Neural cell (in vitro differentiated cells): ENCODE measurements around the gene BPIFB4. TPM values are rescaled to one million over a fixed set of nuclear protein-coding genes. Genes with fewer than 3 reads are reported as not detected.

Source experiments
- H2AFZ ChIP-seq: fragments of 200-600, 300-800 bp; sonication (generic), shearing (Covaris generic); 2 replicates; pipeline ENCODE4 v1.6.0; 2014; ENCODE audit warnings: low read depth, mild to moderate bottlenecking, antibody characterized with exemption, low read length, moderate library complexity
- H3F3A ChIP-seq: fragments of 200-600 bp; shearing (Covaris generic); 2 replicates; pipeline ENCODE4 v1.6.1; 2016; ENCODE audit warnings: mild to moderate bottlenecking, moderate library complexity, mixed read lengths, antibody characterized with exemption, low read length; ENCODE audit not compliant: insufficient read depth, poor library complexity, severe bottlenecking
- H3K27ac ChIP-seq: fragments of 200-600, 300-800 bp; sonication (generic), shearing (Covaris generic); 2 replicates; pipeline ENCODE4 v1.5.1; 2014; ENCODE audit warnings: mild to moderate bottlenecking, low read length, moderate library complexity
- H3K27me3 ChIP-seq: fragments of 300-800, 200-600 bp; sonication (generic), shearing (Covaris generic); 2 replicates; pipeline ENCODE4 v1.6.0; 2014; ENCODE audit warnings: mild to moderate bottlenecking, low read depth, low read length, moderate library complexity; ENCODE audit not compliant: insufficient read depth
- H3K36me3 ChIP-seq: fragments of 300-800, 200-600 bp; sonication (generic), shearing (Covaris generic); 2 replicates; pipeline ENCODE4 v1.5.1; 2014; ENCODE audit warnings: mild to moderate bottlenecking, antibody characterized with exemption, low read length, moderate library complexity; ENCODE audit not compliant: insufficient read depth
- H3K4me2 ChIP-seq: fragments of 300-800, 200-600 bp; sonication (generic), shearing (Covaris generic); 2 replicates; pipeline ENCODE4 v1.6.0; 2014; ENCODE audit warnings: mild to moderate bottlenecking, low read length
- H3K4me3 ChIP-seq: fragments of 300-800, 200-600 bp; sonication (generic), shearing (Covaris generic); 2 replicates; pipeline ENCODE4 v1.5.1; 2014; ENCODE audit warnings: mild to moderate bottlenecking, low read length, moderate library complexity
- H3K79me2 ChIP-seq: fragments of 200-600 bp; shearing (Covaris generic); replicated peaks from 2 replicates; pipeline ENCODE4 v1.6.0; 2014; ENCODE audit warnings: mild to moderate bottlenecking, low read length, moderate library complexity; ENCODE audit not compliant: insufficient read depth
- H3K9ac ChIP-seq: fragments of 300-800, 200-600 bp; sonication (generic), shearing (Covaris generic); 2 replicates; pipeline ENCODE4 v1.6.1; 2016; ENCODE audit warnings: mild to moderate bottlenecking, low read length, mixed read lengths
- H3K9me2 ChIP-seq: fragments of 200-600 bp; shearing (Covaris generic); 2 replicates; pipeline ENCODE4 v1.6.1; 2016; ENCODE audit warnings: mild to moderate bottlenecking, low read length, mixed read lengths; ENCODE audit not compliant: insufficient read depth
- H3K9me3 ChIP-seq: fragments of 200-600, 300-800 bp; sonication (generic), shearing (Covaris generic); 2 replicates; pipeline ENCODE4 v1.6.1; 2016; ENCODE audit warnings: mild to moderate bottlenecking, mixed run types, low read length, moderate library complexity, mixed read lengths
- H4K20me1 ChIP-seq: fragments of 200-600 bp; shearing (Covaris generic); 2 replicates; pipeline ENCODE4 v1.6.1; 2016; ENCODE audit warnings: mild to moderate bottlenecking, mixed run types; ENCODE audit not compliant: insufficient read depth
- CTCF ChIP-seq: fragments of 450-650 bp; IDR thresholded peaks from 2 replicates; pipeline ENCODE4 v1.5.1; 2014; ENCODE audit warnings: antibody characterized with exemption, mild to moderate bottlenecking, moderate library complexity; ENCODE audit not compliant: poor library complexity, severe bottlenecking
- EP300 ChIP-seq: fragments of 450-650 bp; conservative IDR thresholded peaks from 2 replicates; pipeline ENCODE4 v1.6.1; 2014; ENCODE audit warnings: antibody characterized with exemption, mild to moderate bottlenecking, moderate library complexity; ENCODE audit not compliant: poor library complexity, severe bottlenecking
- EZH2 ChIP-seq: fragments of 200-600, 300-800 bp; shearing (Covaris generic), sonication (generic); IDR thresholded peaks from 2 replicates; pipeline ENCODE4 v1.6.1; 2014; ENCODE audit warnings: antibody characterized with exemption, low read length, borderline replicate concordance, mild to moderate bottlenecking; ENCODE audit not compliant: insufficient read depth, poor library complexity, severe bottlenecking
- MXI1 ChIP-seq: fragments of 450-650 bp; conservative IDR thresholded peaks from 2 replicates; pipeline ENCODE4 v1.6.1; 2014; ENCODE audit warnings: antibody characterized with exemption, mild to moderate bottlenecking; ENCODE audit not compliant: poor library complexity, severe bottlenecking
- POLR2AphosphoS5 ChIP-seq: IDR thresholded peaks from 2 replicates; pipeline ENCODE4 v1.6.1; 2012
- RAD21 ChIP-seq: fragments of 450-650 bp; conservative IDR thresholded peaks from 2 replicates; pipeline ENCODE4 v1.6.1; 2014; ENCODE audit warnings: antibody characterized with exemption, mild to moderate bottlenecking, moderate library complexity
- REST ChIP-seq: IDR thresholded peaks from 2 replicates; pipeline ENCODE4 v1.6.1; 2012; ENCODE audit warnings: borderline replicate concordance
- SMC3 ChIP-seq: fragments of 450-650 bp; conservative IDR thresholded peaks from 2 replicates; pipeline ENCODE4 v1.6.1; 2014; ENCODE audit warnings: antibody characterized with exemption, mild to moderate bottlenecking, moderate library complexity; ENCODE audit not compliant: poor library complexity
- TAF1 ChIP-seq: IDR thresholded peaks from 2 replicates; pipeline ENCODE4 v1.6.1; 2012; ENCODE audit warnings: low read depth
- polyA plus RNA-seq: library from polyadenylated mRNA; depleted of rRNA; stranded (reverse); fragments of >200 nt; gene quantifications from 2 replicates; pipeline ENCODE4 v1.2.3, GENCODE V29; 2014

BPIFB4 gene
- polyA plus RNA-seq, 1 donor from 2014 or later = not detected

- TF ChIP-seq TAF1 (no peak), EP300 (no peak), RAD21 (no peak), MXI1 (no peak), REST (no peak), SMC3 (no peak), EZH2 (no peak), POLR2AphosphoS5 (no peak), CTCF (no peak)
- no peak overlapping the region for H3K4me2 ChIP-seq
- no peaks in the 10 kb centered on the region for H3K9me3 ChIP-seq
- H3K9me2 ChIP-seq = no peaks in the 10 kb centered on the region
- H3K27ac ChIP-seq = no peak overlapping the region
- no peaks in the 10 kb centered on the region for H4K20me1 ChIP-seq
- H3K79me2 ChIP-seq = no peaks in the 10 kb centered on the region
- H3K36me3 ChIP-seq = no peaks in the 10 kb centered on the region
- H2AFZ ChIP-seq = no peak overlapping the region
- H3K9ac ChIP-seq = no peak overlapping the region
- no peaks in the 10 kb centered on the region for H3F3A ChIP-seq
- H3K4me3 ChIP-seq = no peak overlapping the region
- no peaks in the 10 kb centered on the region for H3K27me3 ChIP-seq
These were observed 29.2 kb downstream of the BPIFB4 start for GRCh38 chr20:33108661-33109060.

GRCh38 chr20:33110147-33110825, 30.8 kb downstream of the BPIFB4 start:
- no peaks in the 10 kb centered on the region for H3K9me2 ChIP-seq
- H4K20me1 ChIP-seq = no peaks in the 10 kb centered on the region
- no peak overlapping the region for H2AFZ ChIP-seq
- TF ChIP-seq TAF1 = no peak
- no peak for TF ChIP-seq EP300
- no peak for TF ChIP-seq RAD21
- TF ChIP-seq SMC3 = no peak
- TF ChIP-seq MXI1 = no peak
- TF ChIP-seq EZH2 = no peak
- no peak for TF ChIP-seq POLR2AphosphoS5
- TF ChIP-seq REST = no peak
- TF ChIP-seq CTCF = no peak
- H3K79me2 ChIP-seq = no peaks in the 10 kb centered on the region
- H3F3A ChIP-seq = no peaks in the 10 kb centered on the region
- H3K27ac ChIP-seq = no peak overlapping the region
- H3K36me3 ChIP-seq = no peaks in the 10 kb centered on the region
- H3K4me2 ChIP-seq = no peak overlapping the region
- H3K27me3 ChIP-seq = no peaks in the 10 kb centered on the region
- no peaks in the 10 kb centered on the region for H3K9me3 ChIP-seq
- no peak overlapping the region for H3K4me3 ChIP-seq
- no peak overlapping the region for H3K9ac ChIP-seq
